Spleen (tissue), 7 donors: ENCODE data around the gene SMPDL3B.

Experiments
- CTCF ChIP-seq, 11 experiments: fragments of 200-600 bp in 7 of 11; fragments of 450-650 bp in 4 of 11; sonication (generic) in 4 of 11; IDR thresholded peaks in 8 of 11; conservative IDR thresholded peaks in 3 of 11; 1 replicate in 7 of 11; 2 replicates in 4 of 11; pipeline versions ENCODE4 v1.4.0 to v1.8.0; 2016 to 2021; ENCODE audit warnings: antibody characterized with exemption in 11 of 11, inconsistent platforms in 4 of 11, mild to moderate bottlenecking in 1 of 11
- POLR2A ChIP-seq, 3 donors: fragments of 450-650 bp; IDR thresholded peaks; one replicate each; pipeline ENCODE4 v1.5.1; 2017; ENCODE audit warnings: antibody characterized with exemption in 3 of 3, mild to moderate bottlenecking in 1 of 3
- POLR2AphosphoS5 ChIP-seq, 3 donors: sonication (generic); formaldehyde crosslinking; IDR thresholded peaks; one replicate each; pipeline ENCODE4 v1.5.1; 2017; ENCODE audit warnings: antibody characterized with exemption in 3 of 3
- donor health status: DM: no; HTN: no; CAD: no; lungs with moderate emphysema.
- donor health status: DM: no; HTN: no; CAD: no.
- donor health status: DM: no; HTN: no; CAD: no.

- TF ChIP-seq POLR2A (IDR thresholded peaks at IDR 0.05) (no peak), CTCF (IDR thresholded peaks at IDR 0.05 in 8 of 11, conservative IDR thresholded peaks at IDR 0.05 in 3 of 11) (no peak), POLR2AphosphoS5 (IDR thresholded peaks at IDR 0.05) (no peak)
These were observed 33.9 kb downstream of the SMPDL3B start for GRCh38 chr1:27968692-27969091.
